Measurements from ENCODE around the gene ARID1B.
A peak's percentile ranks its signal among the peaks of the same experiment; 100 is the strongest.

The ARID1B gene

GRCh38 chr6:156827382-156827781 is 50.2 kb downstream of the ARID1B start:
- DNase-seq (ENCODE audit: low spot score) = no peak
- no peak for TF ChIP-seq CTCF (IDR thresholded peaks at IDR 0.05; ENCODE audit: borderline replicate concordance, control extremely low read depth, extremely low read depth, insufficient read depth, missing control alignments)
- in situ Hi-C loops (cut with MboI; ENCODE audit: low sequenced_read_pairs, unreplicated experiment) = no loop called here

GRCh38 chr6:156828280-156828703 is 51.1 kb downstream of the ARID1B start:
- in situ Hi-C loops (cut with MboI; ENCODE audit: low sequenced_read_pairs, unreplicated experiment) = no loop called here
- DNase-seq (ENCODE audit: low spot score) = peak; percentile 44
- TF ChIP-seq CTCF (IDR thresholded peaks at IDR 0.05; ENCODE audit: borderline replicate concordance, control extremely low read depth, extremely low read depth, insufficient read depth, missing control alignments) = no peak

GRCh38 chr6:156830126-156830525 is 52.9 kb downstream of the ARID1B start:
- in situ Hi-C loops (cut with MboI; ENCODE audit: low sequenced_read_pairs, unreplicated experiment) = no loop called here

GRCh38 chr6:156832231-156832647 is 55.1 kb downstream of the ARID1B start:
- no peak for DNase-seq (ENCODE audit: low spot score)
- TF ChIP-seq CTCF (IDR thresholded peaks at IDR 0.05; ENCODE audit: borderline replicate concordance, control extremely low read depth, extremely low read depth, insufficient read depth, missing control alignments) = no peak
- in situ Hi-C loops (cut with MboI; ENCODE audit: low sequenced_read_pairs, unreplicated experiment) = no loop called here

More at GRCh38 chr6:156830126-156830525, 52.9 kb downstream of the ARID1B start:
- no peak for DNase-seq (ENCODE audit: low spot score)
- no peak for TF ChIP-seq CTCF (IDR thresholded peaks at IDR 0.05; ENCODE audit: borderline replicate concordance, control extremely low read depth, extremely low read depth, insufficient read depth, missing control alignments)

GRCh38 chr6:156832669-156833068 is 55.5 kb downstream of the ARID1B start:
- no peak for TF ChIP-seq CTCF (IDR thresholded peaks at IDR 0.05; ENCODE audit: borderline replicate concordance, control extremely low read depth, extremely low read depth, insufficient read depth, missing control alignments)
- in situ Hi-C loops (cut with MboI; ENCODE audit: low sequenced_read_pairs, unreplicated experiment) = no loop called here
- DNase-seq (ENCODE audit: low spot score) = no peak

- DNase-seq (ENCODE audit: low spot score) = no peak
- in situ Hi-C loops (cut with MboI; ENCODE audit: low sequenced_read_pairs, unreplicated experiment) = no loop called here
Observed at GRCh38 chr6:156833755-156834154, 56.6 kb downstream of the ARID1B start.

More at GRCh38 chr6:156833755-156834154, 56.6 kb downstream of the ARID1B start:
- TF ChIP-seq CTCF (IDR thresholded peaks at IDR 0.05; ENCODE audit: borderline replicate concordance, control extremely low read depth, extremely low read depth, insufficient read depth, missing control alignments) = no peak
